Measurements from ENCODE around the gene MOV10L1. TPM values are rescaled to one million over a fixed set of nuclear protein-coding genes. Genes with fewer than 3 reads are reported as not detected.

Gene MOV10L1
- total and polyA plus RNA-seq, 9 donors, result 0.94 to 6.3 (median 2.0) TPM

GRCh38 chr22:50196256-50196655 lies 106.5 kb downstream of the MOV10L1 start:
- Histone ChIP-seq H3K9me3 (no peaks in the 10 kb centered on the region), H3K27ac (no peak overlapping the region), H3K4me3 (no peak overlapping the region), H3K27me3 (no peaks in the 10 kb centered on the region), H3K4me1 (ENCODE audit: insufficient read depth) (peaks cover 2% of the 10 kb centered on the region), H3K36me3 (no peaks in the 10 kb centered on the region)
- intact Hi-C loops (cut with DNase I), result loop anchor here in 1 of 4 donors (10.0 kb wide), 1 partner anchor 241 kb away; no protein-coding TSS in a partner anchor
- 83 to 87% (median 86%) methylated on average over 18 of the region's 18 CpGs for WGBS, 3 donors
- no peak for DNase-seq
- TF ChIP-seq EP300 (IDR thresholded peaks at IDR 0.05), result no peak
- TF ChIP-seq CTCF (IDR thresholded peaks at IDR 0.05), result no peak
- TF ChIP-seq POLR2A (IDR thresholded peaks at IDR 0.05), result no peak

- TF ChIP-seq EP300 (IDR thresholded peaks at IDR 0.05) (no peak), POLR2A (IDR thresholded peaks at IDR 0.05) (no peak), CTCF (IDR thresholded peaks at IDR 0.05) (no peak)
- H3K36me3 ChIP-seq, result no peaks in the 10 kb centered on the region
- H3K27ac ChIP-seq, result no peak overlapping the region
- H3K9me3 ChIP-seq, result no peaks in the 10 kb centered on the region
- no peaks in the 10 kb centered on the region for H3K27me3 ChIP-seq
- intact Hi-C loops (cut with DNase I), result loop anchor here in 1 of 4 donors (10.0 kb wide), 1 partner anchor 242 kb away; no protein-coding TSS in a partner anchor
- 80 to 85% (median 82%) methylated on average over 23 of the region's 23 CpGs for WGBS, 3 donors
- H3K4me1 ChIP-seq (ENCODE audit: insufficient read depth), result peaks cover 4% of the 10 kb centered on the region
- peak in 3 of 5 donors; percentile 17 to 39 (median 32) for DNase-seq
- H3K4me3 ChIP-seq, result no peak overlapping the region
Observed at GRCh38 chr22:50197000-50197800, 107.4 kb downstream of the MOV10L1 start.

- DNase-seq, result peak in 2 of 5 donors; percentile 39 to 41
- Histone ChIP-seq H3K4me3 (no peak overlapping the region), H3K36me3 (no peaks in the 10 kb centered on the region), H3K27me3 (no peaks in the 10 kb centered on the region), H3K4me1 (ENCODE audit: insufficient read depth) (peaks cover 5% of the 10 kb centered on the region), H3K9me3 (no peaks in the 10 kb centered on the region), H3K27ac (no peak overlapping the region)
- intact Hi-C loops (cut with DNase I), result loop anchor here in 1 of 4 donors (10.0 kb wide), 1 partner anchor 243 kb away; no protein-coding TSS in a partner anchor
- 89 to 94% (median 92%) methylated on average over 55 to 61 of the region's 61 CpGs for WGBS, 3 donors
- TF ChIP-seq POLR2A (IDR thresholded peaks at IDR 0.05), result no peak
- TF ChIP-seq EP300 (IDR thresholded peaks at IDR 0.05), result no peak
- no peak for TF ChIP-seq CTCF (IDR thresholded peaks at IDR 0.05)
Observed at GRCh38 chr22:50197856-50198623, 108.2 kb downstream of the MOV10L1 start.

GRCh38 chr22:50198624-50199017 lies 108.8 kb downstream of the MOV10L1 start:
- DNase-seq, result peak in 3 of 5 donors; percentile 33 to 50 (median 36)
- peaks cover 5% of the 10 kb centered on the region for H3K4me1 ChIP-seq (ENCODE audit: insufficient read depth)
- no peak for TF ChIP-seq CTCF (IDR thresholded peaks at IDR 0.05)
- no peak for TF ChIP-seq EP300 (IDR thresholded peaks at IDR 0.05)
- TF ChIP-seq POLR2A (IDR thresholded peaks at IDR 0.05), result no peak
- intact Hi-C loops (cut with DNase I), result loop anchor here in 1 of 4 donors (10.0 kb wide), 1 partner anchor 244 kb away; no protein-coding TSS in a partner anchor
- 81 to 89% (median 87%) methylated on average over 14 to 16 of the region's 16 CpGs for WGBS, 3 donors
- H3K36me3 ChIP-seq, result no peaks in the 10 kb centered on the region
- no peak overlapping the region for H3K27ac ChIP-seq
- H3K4me3 ChIP-seq, result no peak overlapping the region
- H3K27me3 ChIP-seq, result no peaks in the 10 kb centered on the region
- no peaks in the 10 kb centered on the region for H3K9me3 ChIP-seq
